HL-60 (cell line): ENCODE measurements around the gene CITED4.

Experiments used
- DNase-seq, 2 experiments: peaks; one replicate each; pipeline ENCODE4 v3.0.0-alpha.2; 2010 to 2020; ENCODE audit warnings: low read depth in 1 of 2, low spot score in 1 of 2
- H3K27ac ChIP-seq: fragments of 250-450 bp; sonication (Bioruptor Pico); replicated peaks from 2 replicates; pipeline ENCODE4 v1.5.1; 2020; ENCODE audit warnings: mild to moderate bottlenecking, moderate library complexity
- H3K27me3 ChIP-seq: fragments of 250-450 bp; sonication (Bioruptor Pico); 2 replicates; pipeline ENCODE4 v1.5.1; 2021; ENCODE audit warnings: mild to moderate bottlenecking, moderate library complexity; ENCODE audit not compliant: insufficient read depth, poor library complexity, severe bottlenecking
- H3K4me3 ChIP-seq: replicated peaks from 2 replicates; pipeline ENCODE4 v1.5.1; 2011; ENCODE audit warnings: mild to moderate bottlenecking, control low read depth, low read length; ENCODE audit not compliant: insufficient read depth
- CTCF ChIP-seq: IDR thresholded peaks from one replicate; pipeline ENCODE4 v1.5.1; 2011; ENCODE audit warnings: low read length, control low read depth, inconsistent platforms; ENCODE audit not compliant: insufficient read depth
- GABPA ChIP-seq: IDR thresholded peaks from 2 replicates; pipeline ENCODE4 v1.6.1; 2012; ENCODE audit warnings: low read depth
- POLR2AphosphoS5 ChIP-seq: IDR thresholded peaks from 2 replicates; pipeline ENCODE4 v1.6.1; 2012; ENCODE audit warnings: low read depth
- SPI1 ChIP-seq: IDR thresholded peaks from 2 replicates; pipeline ENCODE4 v1.6.1; 2012; ENCODE audit warnings: low read depth, mild to moderate bottlenecking, borderline replicate concordance
- TF ChIP-seq, protein P1 (sequence below): IDR thresholded peaks from 2 replicates; pipeline ENCODE4 v1.6.1; 2012; ENCODE audit warnings: low read depth; ENCODE audit not compliant: insufficient replicate concordance

Gene CITED4

DNA sequence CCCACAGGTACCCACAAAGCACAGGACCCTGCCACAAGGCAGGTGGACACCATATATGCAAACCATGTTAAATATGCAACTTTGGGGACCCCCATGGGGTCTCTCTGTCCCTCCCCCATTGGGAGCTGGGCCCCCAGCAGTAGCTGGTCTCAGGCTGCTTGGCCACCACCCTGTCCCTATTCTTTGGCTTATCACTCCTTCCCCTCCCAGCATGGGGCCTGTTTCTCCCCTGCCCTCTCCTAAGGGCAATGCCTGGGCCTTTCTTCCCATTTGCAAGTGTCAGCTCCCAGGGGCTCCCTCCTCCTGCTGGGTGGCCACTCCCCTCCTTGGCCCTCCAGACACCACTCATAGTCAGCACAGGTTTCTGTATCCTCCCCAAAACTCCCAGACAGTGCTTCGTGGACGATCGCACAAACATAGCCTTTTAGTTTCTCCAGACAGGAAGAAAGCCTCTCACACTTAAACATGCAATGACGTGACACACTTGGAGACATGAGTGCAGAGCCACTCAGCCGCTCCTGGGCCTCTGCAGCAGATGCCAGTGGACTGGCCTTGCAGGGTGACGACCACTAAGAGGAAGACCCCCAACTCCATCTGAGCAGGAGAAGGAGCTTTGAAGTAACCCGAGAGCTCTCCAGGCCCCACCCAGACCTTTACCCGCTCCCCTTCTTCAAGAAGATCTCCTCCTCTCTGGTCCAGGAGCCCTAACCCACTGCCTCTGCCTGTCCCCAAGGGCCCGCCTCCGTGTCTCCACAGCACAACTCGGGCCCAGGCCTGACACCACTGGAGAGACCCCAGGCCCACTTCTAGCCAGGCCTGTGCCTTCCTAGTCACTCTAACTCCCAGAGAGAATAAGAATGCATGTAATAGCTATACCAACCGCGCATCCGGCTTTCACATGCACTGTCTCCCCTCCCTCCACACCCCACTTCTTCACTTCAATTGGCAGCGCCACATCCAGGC lies 22.9 kb downstream of the CITED4 start:
- DNase-seq: no peak

GRCh38 chr1:40838045-40838979 lies 23.9 kb downstream of the CITED4 start:
- TF ChIP-seq SPI1: no peak
- TF ChIP-seq, protein P1, sequence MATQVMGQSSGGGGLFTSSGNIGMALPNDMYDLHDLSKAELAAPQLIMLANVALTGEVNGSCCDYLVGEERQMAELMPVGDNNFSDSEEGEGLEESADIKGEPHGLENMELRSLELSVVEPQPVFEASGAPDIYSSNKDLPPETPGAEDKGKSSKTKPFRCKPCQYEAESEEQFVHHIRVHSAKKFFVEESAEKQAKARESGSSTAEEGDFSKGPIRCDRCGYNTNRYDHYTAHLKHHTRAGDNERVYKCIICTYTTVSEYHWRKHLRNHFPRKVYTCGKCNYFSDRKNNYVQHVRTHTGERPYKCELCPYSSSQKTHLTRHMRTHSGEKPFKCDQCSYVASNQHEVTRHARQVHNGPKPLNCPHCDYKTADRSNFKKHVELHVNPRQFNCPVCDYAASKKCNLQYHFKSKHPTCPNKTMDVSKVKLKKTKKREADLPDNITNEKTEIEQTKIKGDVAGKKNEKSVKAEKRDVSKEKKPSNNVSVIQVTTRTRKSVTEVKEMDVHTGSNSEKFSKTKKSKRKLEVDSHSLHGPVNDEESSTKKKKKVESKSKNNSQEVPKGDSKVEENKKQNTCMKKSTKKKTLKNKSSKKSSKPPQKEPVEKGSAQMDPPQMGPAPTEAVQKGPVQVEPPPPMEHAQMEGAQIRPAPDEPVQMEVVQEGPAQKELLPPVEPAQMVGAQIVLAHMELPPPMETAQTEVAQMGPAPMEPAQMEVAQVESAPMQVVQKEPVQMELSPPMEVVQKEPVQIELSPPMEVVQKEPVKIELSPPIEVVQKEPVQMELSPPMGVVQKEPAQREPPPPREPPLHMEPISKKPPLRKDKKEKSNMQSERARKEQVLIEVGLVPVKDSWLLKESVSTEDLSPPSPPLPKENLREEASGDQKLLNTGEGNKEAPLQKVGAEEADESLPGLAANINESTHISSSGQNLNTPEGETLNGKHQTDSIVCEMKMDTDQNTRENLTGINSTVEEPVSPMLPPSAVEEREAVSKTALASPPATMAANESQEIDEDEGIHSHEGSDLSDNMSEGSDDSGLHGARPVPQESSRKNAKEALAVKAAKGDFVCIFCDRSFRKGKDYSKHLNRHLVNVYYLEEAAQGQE: no peak
- no peak for TF ChIP-seq GABPA
- no peak for TF ChIP-seq CTCF
- no peak for TF ChIP-seq POLR2AphosphoS5
- no peak overlapping the region for H3K4me3 ChIP-seq

More for the DNA sequence above, 22.9 kb downstream of the CITED4 start:
- no peak overlapping the region for H3K27ac ChIP-seq
- TF ChIP-seq POLR2AphosphoS5: no peak
- no peaks in the 10 kb centered on the region for H3K27me3 ChIP-seq
- H3K4me3 ChIP-seq: no peak overlapping the region

GRCh38 chr1:40837601-40838000 lies 24.6 kb downstream of the CITED4 start:
- no peaks in the 10 kb centered on the region for H3K27me3 ChIP-seq
- H3K4me3 ChIP-seq: no peak overlapping the region
- H3K27ac ChIP-seq: no peak overlapping the region
- no peak for DNase-seq
- TF ChIP-seq, protein P1: no peak
- no peak for TF ChIP-seq GABPA

More at GRCh38 chr1:40838045-40838979, 23.9 kb downstream of the CITED4 start:
- H3K27ac ChIP-seq: no peak overlapping the region
- DNase-seq: no peak
- no peaks in the 10 kb centered on the region for H3K27me3 ChIP-seq

- Histone ChIP-seq H3K27ac (no peak overlapping the region), H3K27me3 (no peaks in the 10 kb centered on the region), H3K4me3 (no peak overlapping the region)
- TF ChIP-seq GABPA (no peak), SPI1 (no peak), CTCF (no peak), POLR2AphosphoS5 (no peak)
- TF ChIP-seq, protein P1: no peak
- no peak for DNase-seq
Measured at GRCh38 chr1:40836283-40836682, 25.9 kb downstream of the CITED4 start.
